NCI-H187 treated with DMSO at 0.1 percent for 48 hours (cell line): ENCODE results near the gene TBC1D4.
"Not testable (repeated sequence)": the region's sequence is repeated elsewhere in the genome, so short reads cannot be mapped to it uniquely, and the experiment has no call there.

Source experiments
- DNase-seq: peaks from one replicate; lab custom pipeline; 2025; lab: John Stamatoyannopoulos, UW

Gene TBC1D4

GRCh38 chr13:75319254-75319653, 162.7 kb downstream of the TBC1D4 start:
- DNase-seq = no peak

- DNase-seq = no peak
These were observed 163.7 kb downstream of the TBC1D4 start for GRCh38 chr13:75318138-75318833.

GRCh38 chr13:75316427-75316826, 165.5 kb downstream of the TBC1D4 start:
- no peak for DNase-seq

- DNase-seq = no peak
These were observed 169.0 kb downstream of the TBC1D4 start for GRCh38 chr13:75312884-75313520.

- DNase-seq = no peak
These were observed 171.9 kb downstream of the TBC1D4 start for GRCh38 chr13:75309981-75310580.

GRCh38 chr13:75308222-75308621, 173.7 kb downstream of the TBC1D4 start:
- DNase-seq = no peak

- no peak for DNase-seq
These were observed 174.5 kb downstream of the TBC1D4 start for GRCh38 chr13:75307370-75307949.

GRCh38 chr13:75306967-75307366, 175.0 kb downstream of the TBC1D4 start:
- not testable (repeated sequence) for DNase-seq

- DNase-seq = no peak
These were observed 176.9 kb downstream of the TBC1D4 start for GRCh38 chr13:75305059-75305458.

GRCh38 chr13:75303263-75303662, 178.7 kb downstream of the TBC1D4 start:
- no peak for DNase-seq

- no peak for DNase-seq
These were observed 179.8 kb downstream of the TBC1D4 start for GRCh38 chr13:75302071-75302698.

GRCh38 chr13:75299913-75300862, 181.8 kb downstream of the TBC1D4 start:
- no peak for DNase-seq

GRCh38 chr13:75299246-75299645, 182.7 kb downstream of the TBC1D4 start:
- no peak for DNase-seq

- no peak for DNase-seq
These were observed 185.3 kb downstream of the TBC1D4 start for GRCh38 chr13:75296641-75297040.

GRCh38 chr13:75295201-75295600, 186.8 kb downstream of the TBC1D4 start:
- DNase-seq = no peak

GRCh38 chr13:75294110-75294509, 187.9 kb downstream of the TBC1D4 start:
- DNase-seq = no peak

GRCh38 chr13:75285310-75285709, 196.7 kb downstream of the TBC1D4 start:
- DNase-seq = no peak

- DNase-seq = no peak
These were observed 202.1 kb downstream of the TBC1D4 start for GRCh38 chr13:75279834-75280369.

- not testable (repeated sequence) for DNase-seq
These were observed 208.3 kb downstream of the TBC1D4 start for GRCh38 chr13:75273695-75274094.

GRCh38 chr13:75271846-75272245, 210.1 kb downstream of the TBC1D4 start:
- DNase-seq = no peak

- DNase-seq = not testable (repeated sequence)
These were observed 213.5 kb downstream of the TBC1D4 start for GRCh38 chr13:75268481-75268880.
